Naive thymus-derived CD4-positive, alpha-beta T cell (primary cell): ENCODE measurements around the gene ADAMTS17. TPM values are rescaled to one million over a fixed set of nuclear protein-coding genes. Genes with fewer than 3 reads are reported as not detected.

Source experiments
- ATAC-seq: fragments of 150-1000 bp; cut with Tn5 transposase; 2 replicates; pipeline ENCODE4 v1.10.0; 2021; ENCODE audit warnings: mild to moderate bottlenecking, moderate library complexity
- CTCF ChIA-PET: fragments of 350-600 bp; sonication (Branson Sonifier 250); formaldehyde crosslinking; loops from one replicate; lab custom pipeline; 2021; ENCODE audit warnings: antibody characterized with exemption; lab: Charles Lee
- POLR2A ChIA-PET: fragments of 350-600 bp; sonication (Branson Sonifier 250); formaldehyde crosslinking; loops from one replicate; lab custom pipeline; 2021; ENCODE audit warnings: antibody characterized with exemption, inconsistent platforms; lab: Charles Lee
- DNase-seq, 9 donors: peaks; one replicate each; pipeline versions ENCODE4 v3.0.0 to v3.0.0-alpha.2; 2020 to 2022; ENCODE audit warnings: mixed read lengths in 1 of 9
- H3K27ac ChIP-seq: one replicate; pipeline ENCODE4 v1.7.0; 2013; ENCODE audit warnings: mild to moderate bottlenecking, low read depth, low read length, moderate library complexity
- H3K27me3 ChIP-seq, 2 donors: one replicate each; pipeline ENCODE4 v1.7.0; 2013; ENCODE audit warnings: low read length in 2 of 2, mild to moderate bottlenecking in 2 of 2, moderate library complexity in 2 of 2; ENCODE audit not compliant: control insufficient read depth in 2 of 2, insufficient read depth in 2 of 2
- H3K36me3 ChIP-seq, 3 experiments: 1 replicate in 2 of 3; 2 replicates in 1 of 3; pipeline ENCODE4 v1.7.0; 2013; ENCODE audit warnings: low read length in 3 of 3, mild to moderate bottlenecking in 3 of 3, moderate library complexity in 1 of 3; ENCODE audit not compliant: insufficient read depth in 3 of 3, control insufficient read depth in 2 of 3
- H3K4me1 ChIP-seq, 2 donors: one replicate each; pipeline ENCODE4 v1.7.0; 2013; ENCODE audit warnings: low read length in 2 of 2, mild to moderate bottlenecking in 2 of 2, moderate library complexity in 1 of 2; ENCODE audit not compliant: control insufficient read depth in 2 of 2, insufficient read depth in 2 of 2
- H3K4me3 ChIP-seq: 2 replicates; pipeline ENCODE4 v1.7.0; 2013; ENCODE audit warnings: mild to moderate bottlenecking, low read length
- H3K9me3 ChIP-seq, 3 experiments: 1 replicate in 2 of 3; 2 replicates in 1 of 3; pipeline ENCODE4 v1.7.0; 2013; ENCODE audit warnings: low read length in 3 of 3; ENCODE audit not compliant: control insufficient read depth in 2 of 3
- H3K27ac Mint-ChIP-seq, 9 donors: one replicate each; pipeline ENCODE4 v1.8.0; 2020 to 2022; ENCODE audit warnings: mixed read lengths in 9 of 9, mild to moderate bottlenecking in 8 of 9, moderate library complexity in 5 of 9, inconsistent platforms in 2 of 9
- H3K27me3 Mint-ChIP-seq, 5 donors: one replicate each; pipeline ENCODE4 v1.8.0; 2021 to 2022; ENCODE audit warnings: mixed read lengths in 5 of 5, mild to moderate bottlenecking in 1 of 5
- H3K36me3 Mint-ChIP-seq, 5 donors: one replicate each; pipeline ENCODE4 v1.8.0; 2020 to 2022; ENCODE audit warnings: mixed read lengths in 5 of 5, mild to moderate bottlenecking in 3 of 5, inconsistent platforms in 1 of 5
- H3K4me1 Mint-ChIP-seq, 7 donors: one replicate each; pipeline ENCODE4 v1.8.0; 2020 to 2022; ENCODE audit warnings: mixed read lengths in 7 of 7, mild to moderate bottlenecking in 3 of 7, inconsistent platforms in 1 of 7
- H3K4me3 Mint-ChIP-seq, 10 donors: one replicate each; pipeline ENCODE4 v1.8.0; 2020 to 2022; ENCODE audit warnings: mild to moderate bottlenecking in 10 of 10, mixed read lengths in 10 of 10, moderate library complexity in 6 of 10, inconsistent platforms in 2 of 10
- H3K9me3 Mint-ChIP-seq, 11 donors: one replicate each; pipeline ENCODE4 v1.8.0; 2020 to 2022; ENCODE audit warnings: mixed read lengths in 11 of 11, mild to moderate bottlenecking in 4 of 11, inconsistent platforms in 1 of 11, moderate library complexity in 1 of 11
- intact Hi-C, 2 donors: fragments of 100-400 bp; cut with micrococcal nuclease; formaldehyde crosslinking; loops; one replicate each; pipeline ENCODE4 v1.15.1; 2023
- polyA plus RNA-seq, 2 donors: library from polyadenylated mRNA; unstranded; fragments of 300-500 nt; fragmentation: Illumina TruSeq; gene quantifications; one replicate each; pipeline ENCODE4 v1.2.3, GENCODE V29; 2021
- total RNA-seq, 6 experiments: library from RNA in 5 of 6; stranded (reverse) in 5 of 6; gene quantifications; 1 replicate in 5 of 6; 2 replicates in 1 of 6; pipeline ENCODE4 v1.2.3 and lab custom pipeline; 2021 to 2026

The ADAMTS17 gene
- total and polyA plus RNA-seq, 7 experiments from 2014 or later, result 1.5 to 13.5 (median 3.2) TPM

DNA sequence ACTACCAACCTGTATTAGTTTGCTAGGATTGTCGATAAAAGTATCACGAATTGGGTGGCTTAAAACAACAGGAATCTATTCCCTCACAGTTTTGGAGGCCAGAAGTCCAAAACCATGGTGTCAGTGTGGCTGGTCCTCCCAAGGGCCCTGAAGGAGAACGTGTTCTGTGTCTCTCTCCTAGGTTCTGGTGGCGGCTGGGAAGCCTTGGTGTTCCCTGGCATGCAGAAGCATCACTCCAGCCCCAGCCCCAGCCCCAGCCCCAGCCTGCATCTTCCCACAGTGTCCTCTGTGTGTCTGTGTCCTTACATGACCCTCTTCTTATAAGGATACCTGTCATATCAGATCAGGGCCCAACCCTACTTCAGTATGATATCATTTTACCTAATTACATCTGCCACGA is 336.1 kb downstream of the ADAMTS17 start:
- Mint-ChIP-seq H3K36me3 (peaks cover 0 to 23% (median 8%) of the 10 kb centered on the region in 5 donors), H3K9me3 (peaks cover 0 to 5% (median 0%) of the 10 kb centered on the region in 11 donors), H3K27ac (peak overlapping the region in 1 of 9 donors; percentile 62), H3K27me3 (no peaks in the 10 kb centered on the region), H3K4me1 (no peaks in the 10 kb centered on the region), H3K4me3 (no peak overlapping the region)
- H3K4me1 ChIP-seq, result no peaks in the 10 kb centered on the region
- DNase-seq, result no peak
- H3K27ac ChIP-seq, result no peak overlapping the region
- ATAC-seq, result no peak
- POLR2A ChIA-PET, result no interaction called here
- CTCF ChIA-PET, result no interaction called here
- H3K36me3 ChIP-seq, result no peaks in the 10 kb centered on the region
- H3K27me3 ChIP-seq, result no peaks in the 10 kb centered on the region
- intact Hi-C loops, result no loop called here
- H3K4me3 ChIP-seq, result no peak overlapping the region
- no peaks in the 10 kb centered on the region for H3K9me3 ChIP-seq

DNA sequence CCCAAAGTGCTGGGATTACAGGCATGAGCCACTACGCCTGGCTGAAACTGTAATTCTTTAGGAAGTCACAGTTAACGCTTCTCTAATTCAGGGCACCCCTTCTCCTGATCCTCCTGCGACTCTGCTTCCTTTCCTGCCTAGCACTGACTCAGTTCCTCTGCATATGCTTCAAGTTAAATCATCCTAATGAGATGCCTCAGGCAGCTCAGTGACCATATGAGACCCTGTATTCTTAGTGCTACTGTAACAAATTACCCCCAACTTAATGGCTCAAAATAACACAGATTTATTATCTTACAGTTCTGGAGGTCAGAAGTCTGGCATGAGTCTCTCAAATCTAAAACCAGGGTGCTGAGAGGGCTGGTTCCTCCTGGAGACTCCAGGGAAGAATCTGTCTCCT is 336.8 kb downstream of the ADAMTS17 start:
- H3K4me1 ChIP-seq, result no peaks in the 10 kb centered on the region
- H3K9me3 Mint-ChIP-seq, result peaks cover 0 to 5% (median 0%) of the 10 kb centered on the region in 11 donors
- no peaks in the 10 kb centered on the region for H3K27me3 ChIP-seq
- H3K4me3 ChIP-seq, result no peak overlapping the region
- no peak overlapping the region for H3K4me3 Mint-ChIP-seq
- ChIA-PET CTCF (no interaction called here), POLR2A (no interaction called here)
- H3K9me3 ChIP-seq, result no peaks in the 10 kb centered on the region
- H3K27me3 Mint-ChIP-seq, result no peaks in the 10 kb centered on the region
- peaks cover 0 to 22% (median 8%) of the 10 kb centered on the region in 5 donors for H3K36me3 Mint-ChIP-seq
- DNase-seq (no peak), ATAC-seq (no peak)
- H3K36me3 ChIP-seq, result no peaks in the 10 kb centered on the region
- no peaks in the 10 kb centered on the region for H3K4me1 Mint-ChIP-seq
- intact Hi-C loops, result no loop called here
- H3K27ac Mint-ChIP-seq, result no peak overlapping the region
- no peak overlapping the region for H3K27ac ChIP-seq

DNA sequence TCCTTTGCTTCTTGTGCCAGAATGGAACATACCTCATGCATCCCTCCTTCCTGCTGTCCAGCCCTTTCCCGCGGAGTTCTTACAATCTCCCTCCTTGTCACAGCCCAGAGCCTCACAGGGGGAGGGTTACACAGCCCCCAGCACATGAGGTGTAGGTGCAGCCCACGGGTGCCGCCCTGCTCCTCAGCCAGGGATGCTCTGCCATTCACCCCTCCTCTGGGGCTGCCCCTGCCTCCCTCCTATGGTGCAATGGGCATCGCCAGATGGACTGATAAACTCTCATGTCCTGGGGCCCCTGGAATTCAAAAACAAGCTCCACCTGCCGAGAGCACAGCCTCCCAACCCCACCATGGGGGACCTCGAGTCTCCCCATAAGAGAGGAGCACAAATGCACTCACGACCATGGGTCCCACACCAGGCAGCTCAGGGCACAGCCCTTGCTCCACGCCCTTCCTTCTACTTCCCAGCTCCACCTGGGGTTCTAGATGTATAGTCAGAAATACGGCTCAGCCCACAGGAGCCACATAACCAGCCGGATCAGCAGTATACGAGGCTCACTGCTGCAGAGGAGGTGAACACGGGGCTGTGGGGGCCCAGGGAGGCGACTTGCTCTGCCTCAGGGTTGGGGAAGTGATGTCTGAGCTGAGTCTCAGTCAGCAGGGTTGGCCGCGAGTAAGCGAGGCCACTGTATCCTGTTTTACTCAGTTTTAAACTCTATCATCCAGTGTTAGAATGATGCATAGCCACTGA is 338.8 kb downstream of the ADAMTS17 start:
- H3K4me1 ChIP-seq, result no peaks in the 10 kb centered on the region
- Mint-ChIP-seq H3K4me1 (peaks cover 0 to 2% (median 0%) of the 10 kb centered on the region in 7 donors), H3K9me3 (peaks cover 0 to 5% (median 0%) of the 10 kb centered on the region in 11 donors), H3K36me3 (peaks cover 0 to 23% (median 8%) of the 10 kb centered on the region in 5 donors), H3K27me3 (no peaks in the 10 kb centered on the region), H3K4me3 (no peak overlapping the region), H3K27ac (no peak overlapping the region)
- no peak overlapping the region for H3K27ac ChIP-seq
- CTCF ChIA-PET, result no interaction called here
- ATAC-seq (no peak), DNase-seq (no peak)
- no peaks in the 10 kb centered on the region for H3K9me3 ChIP-seq
- no peaks in the 10 kb centered on the region for H3K27me3 ChIP-seq
- intact Hi-C loops, result no loop called here
- H3K4me3 ChIP-seq, result no peak overlapping the region
- no peaks in the 10 kb centered on the region for H3K36me3 ChIP-seq
- POLR2A ChIA-PET, result no interaction called here

DNA sequence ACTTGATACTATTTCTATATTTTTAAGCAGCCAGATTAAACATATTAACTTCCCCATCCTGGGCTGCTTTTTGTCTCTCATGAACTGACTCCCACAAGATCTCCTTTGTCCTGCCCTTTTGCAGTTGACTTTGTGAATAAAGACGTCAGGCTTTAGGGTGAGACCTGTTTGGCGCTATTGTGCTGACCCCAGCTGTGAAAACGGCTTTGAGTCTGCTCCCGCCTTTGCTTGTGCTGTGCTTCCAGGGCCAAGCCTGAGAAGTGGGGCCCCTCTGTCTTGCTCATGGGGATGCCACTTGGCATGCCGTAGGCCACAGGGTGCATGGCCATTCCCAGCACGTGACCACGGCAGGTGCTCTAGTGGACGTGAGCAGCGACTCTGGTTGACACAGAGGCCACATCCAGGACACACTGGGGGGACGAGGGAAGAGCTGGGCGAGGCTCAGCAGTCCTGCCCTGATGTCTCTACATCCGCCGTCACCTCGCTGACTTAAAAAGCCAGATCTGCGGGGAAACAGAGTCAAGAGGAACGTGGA is 339.6 kb downstream of the ADAMTS17 start:
- Mint-ChIP-seq H3K36me3 (peaks cover 0 to 23% (median 8%) of the 10 kb centered on the region in 5 donors), H3K27me3 (no peaks in the 10 kb centered on the region), H3K9me3 (peaks cover 0 to 5% (median 0%) of the 10 kb centered on the region in 11 donors), H3K4me1 (peaks cover 0 to 2% (median 0%) of the 10 kb centered on the region in 7 donors), H3K27ac (no peak overlapping the region), H3K4me3 (no peak overlapping the region)
- POLR2A ChIA-PET, result no interaction called here
- ATAC-seq (no peak), DNase-seq (no peak)
- Histone ChIP-seq H3K27ac (no peak overlapping the region), H3K9me3 (no peaks in the 10 kb centered on the region), H3K27me3 (no peaks in the 10 kb centered on the region), H3K36me3 (no peaks in the 10 kb centered on the region), H3K4me3 (no peak overlapping the region), H3K4me1 (no peaks in the 10 kb centered on the region)
- intact Hi-C loops, result no loop called here
- CTCF ChIA-PET, result no interaction called here

DNA sequence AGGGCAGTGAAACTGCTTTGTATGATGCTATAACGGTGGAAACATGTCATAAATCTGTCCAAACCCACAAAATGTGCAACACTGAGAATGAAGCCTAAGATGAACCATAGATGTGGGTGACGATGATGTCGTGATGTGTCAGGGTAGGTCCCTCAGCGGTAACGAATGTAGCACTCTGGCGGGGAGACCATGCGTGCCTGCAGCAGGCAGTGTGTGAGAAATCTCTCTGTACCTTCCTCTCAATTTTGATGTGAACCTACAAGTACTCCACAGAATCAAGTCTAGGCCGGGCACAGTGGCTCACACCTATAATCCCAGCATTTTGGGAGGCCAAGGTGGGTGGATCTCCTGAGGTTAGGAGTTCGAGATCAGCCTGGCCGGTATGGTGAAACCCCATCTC is 340.4 kb downstream of the ADAMTS17 start:
- CTCF ChIA-PET, result no interaction called here
- Mint-ChIP-seq H3K4me1 (peaks cover 0 to 2% (median 0%) of the 10 kb centered on the region in 7 donors), H3K27me3 (no peaks in the 10 kb centered on the region), H3K4me3 (no peak overlapping the region), H3K36me3 (peaks cover 0 to 30% (median 13%) of the 10 kb centered on the region in 5 donors), H3K9me3 (peaks cover 0 to 5% (median 0%) of the 10 kb centered on the region in 11 donors), H3K27ac (no peak overlapping the region)
- H3K27ac ChIP-seq, result no peak overlapping the region
- intact Hi-C loops, result no loop called here
- H3K9me3 ChIP-seq, result no peaks in the 10 kb centered on the region
- no peaks in the 10 kb centered on the region for H3K4me1 ChIP-seq
- POLR2A ChIA-PET, result no interaction called here
- DNase-seq (no peak), ATAC-seq (no peak)
- no peaks in the 10 kb centered on the region for H3K27me3 ChIP-seq
- no peaks in the 10 kb centered on the region for H3K36me3 ChIP-seq
- no peak overlapping the region for H3K4me3 ChIP-seq

DNA sequence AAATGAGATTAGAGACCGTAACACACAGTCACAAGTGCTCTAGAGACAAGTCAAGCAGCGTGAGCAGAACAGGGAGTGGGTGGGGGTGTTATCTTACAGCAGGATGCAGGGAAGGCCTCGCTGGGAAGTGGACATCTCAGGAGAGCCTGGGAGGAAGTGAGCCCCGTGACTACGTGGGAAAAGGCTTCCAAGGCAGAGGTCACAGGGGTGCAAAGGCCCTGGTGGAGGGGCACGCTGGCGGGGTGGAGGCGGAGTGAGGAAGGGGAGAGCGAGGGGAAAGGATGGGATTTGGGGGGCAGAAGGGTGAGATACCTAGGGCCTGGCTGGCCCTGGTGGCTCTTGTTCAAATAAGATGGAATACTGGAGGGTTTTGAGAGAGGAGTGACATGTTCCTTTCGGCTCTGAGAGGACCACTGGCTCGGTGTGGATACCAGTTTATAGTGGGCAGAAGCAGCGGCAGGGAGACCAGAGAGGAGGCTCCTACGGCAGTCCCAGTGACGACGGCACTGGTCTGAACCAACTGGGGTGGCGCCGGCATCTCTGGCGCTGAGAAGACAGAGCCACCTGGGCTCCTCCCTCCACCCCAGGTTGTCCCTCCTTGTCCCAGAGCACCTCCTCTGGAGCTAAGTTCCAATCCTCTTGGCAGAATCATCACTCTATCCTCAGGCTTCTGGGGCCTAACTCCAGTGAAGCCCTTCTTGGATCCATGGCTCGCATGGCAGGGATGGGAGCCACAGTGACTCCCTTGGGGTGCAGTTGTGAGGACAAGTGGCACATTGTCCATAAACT is 342.3 kb downstream of the ADAMTS17 start:
- H3K9me3 Mint-ChIP-seq, result peaks cover 0 to 5% (median 0%) of the 10 kb centered on the region in 11 donors
- intact Hi-C loops, result no loop called here
- ChIA-PET CTCF (no interaction called here), POLR2A (no interaction called here)
- Histone ChIP-seq H3K36me3 (no peaks in the 10 kb centered on the region), H3K9me3 (no peaks in the 10 kb centered on the region), H3K27me3 (no peaks in the 10 kb centered on the region), H3K4me1 (no peaks in the 10 kb centered on the region), H3K4me3 (no peak overlapping the region), H3K27ac (no peak overlapping the region)
- no peak for DNase-seq
- peaks cover 0 to 2% (median 0%) of the 10 kb centered on the region in 7 donors for H3K4me1 Mint-ChIP-seq
- H3K36me3 Mint-ChIP-seq, result peaks cover 0 to 41% (median 13%) of the 10 kb centered on the region in 5 donors
- no peaks in the 10 kb centered on the region for H3K27me3 Mint-ChIP-seq
- no peak overlapping the region for H3K27ac Mint-ChIP-seq
- H3K4me3 Mint-ChIP-seq, result no peak overlapping the region
- ATAC-seq, result no peak
